ENCODE data around the gene CFAP298. TPM values are rescaled to one million over a fixed set of nuclear protein-coding genes. Genes with fewer than 3 reads are reported as not detected.
"Not testable (repeated sequence)": the region's sequence is repeated elsewhere in the genome, so short reads cannot be mapped to it uniquely, and the experiment has no call there.

CFAP298 gene
- total RNA-seq, 4 donors from 2014 or later, result 19.5 to 40.3 (median 30.7) TPM

- TF ChIP-seq CTCF (IDR thresholded peaks at IDR 0.05) (no peak), POLR2A (IDR thresholded peaks at IDR 0.05) (no peak)
- DNase-seq (ENCODE audit: low spot score in 2 of 2), result no peak
- WGBS, 2 donors, result 97% methylated on average over 8 of the region's 8 CpGs
- H3K4me3 ChIP-seq (ENCODE audit: low read depth, poor library complexity, severe bottlenecking), result no peak overlapping the region
- intact Hi-C loops (cut with DNase I; ENCODE audit: low total_unique reads), result no loop called here
Measured at GRCh38 chr21:32567626-32568025, 44.6 kb downstream of the CFAP298 start.

GRCh38 chr21:32566741-32567389, 45.3 kb downstream of the CFAP298 start:
- no peak overlapping the region for H3K4me3 ChIP-seq (ENCODE audit: low read depth, poor library complexity, severe bottlenecking)
- 76 to 88% methylated on average over 5 of the region's 5 CpGs for WGBS, 2 donors
- intact Hi-C loops (cut with DNase I; ENCODE audit: low total_unique reads), result no loop called here
- DNase-seq (ENCODE audit: low spot score in 2 of 2), result no peak
- no peak for TF ChIP-seq POLR2A (IDR thresholded peaks at IDR 0.05)
- TF ChIP-seq CTCF (IDR thresholded peaks at IDR 0.05), result no peak

- 97 to 98% methylated on average over 2 of the region's 2 CpGs for WGBS, 2 donors
- no peak overlapping the region for H3K4me3 ChIP-seq (ENCODE audit: low read depth, poor library complexity, severe bottlenecking)
- TF ChIP-seq POLR2A (IDR thresholded peaks at IDR 0.05), result no peak
- no peak for TF ChIP-seq CTCF (IDR thresholded peaks at IDR 0.05)
- no peak for DNase-seq (ENCODE audit: low spot score in 2 of 2)
- intact Hi-C loops (cut with DNase I; ENCODE audit: low total_unique reads), result no loop called here
Measured at GRCh38 chr21:32565856-32566465, 46.2 kb downstream of the CFAP298 start.

GRCh38 chr21:32562915-32563314, 49.3 kb downstream of the CFAP298 start:
- no peak for DNase-seq (ENCODE audit: low spot score in 2 of 2)
- intact Hi-C loops (cut with DNase I; ENCODE audit: low total_unique reads), result no loop called here
- 79 to 89% methylated on average over 2 of the region's 2 CpGs for WGBS, 2 donors
- no peak for TF ChIP-seq CTCF (IDR thresholded peaks at IDR 0.05)
- no peak for TF ChIP-seq POLR2A (IDR thresholded peaks at IDR 0.05)
- H3K4me3 ChIP-seq (ENCODE audit: low read depth, poor library complexity, severe bottlenecking), result no peak overlapping the region

GRCh38 chr21:32562426-32562825, 49.8 kb downstream of the CFAP298 start:
- no peak overlapping the region for H3K4me3 ChIP-seq (ENCODE audit: low read depth, poor library complexity, severe bottlenecking)
- TF ChIP-seq POLR2A (IDR thresholded peaks at IDR 0.05) (no peak), CTCF (IDR thresholded peaks at IDR 0.05) (no peak)
- intact Hi-C loops (cut with DNase I; ENCODE audit: low total_unique reads), result no loop called here
- WGBS, 2 donors, result 37 to 50% methylated on average over 5 of the region's 5 CpGs
- peak; percentile 39 to 82 for DNase-seq (ENCODE audit: low spot score in 2 of 2)

GRCh38 chr21:32561476-32561875, 50.7 kb downstream of the CFAP298 start:
- 92 to 93% methylated on average over 1 of the region's 1 CpG for WGBS, 2 donors
- H3K4me3 ChIP-seq (ENCODE audit: low read depth, poor library complexity, severe bottlenecking); DNase-seq (ENCODE audit: low spot score in 2 of 2); intact Hi-C loops (cut with DNase I; ENCODE audit: low total_unique reads): not testable (repeated sequence)

All from lower leg skin (tissue), 4 donors.